ENCODE measurements around the gene RAPGEF1. TPM values are rescaled to one million over a fixed set of nuclear protein-coding genes. Genes with fewer than 3 reads are reported as not detected.

The RAPGEF1 gene
- total RNA-seq, 1 experiment from 2014 or later, result 6.1 TPM

- Histone ChIP-seq H4K20me1 (ENCODE audit: insufficient read depth, low read depth, low read length) (peaks cover 55% of the 10 kb centered on the region), H3K4me3 (ENCODE audit: low read length) (no peak overlapping the region), H3K4me1 (ENCODE audit: low read length) (0 out of 2 replicates have a peak, but pooled peaks cover 5% of the 10 kb centered on the region), H3K79me2 (ENCODE audit: low read length) (no peaks in the 10 kb centered on the region), H3K4me2 (ENCODE audit: low read depth, low read length, poor library complexity, severe bottlenecking) (no peak overlapping the region), H3K9ac (ENCODE audit: low read length) (no peak overlapping the region), H2AFZ (ENCODE audit: low read length) (no peak overlapping the region), H3K9me2 (replicated peaks; ENCODE audit: insufficient read depth, low read length) (no peaks in the 10 kb centered on the region), H3K9me3 (ENCODE audit: low read length) (no peaks in the 10 kb centered on the region), H3K27ac (ENCODE audit: low read length) (no peak overlapping the region), H3K36me3 (ENCODE audit: insufficient read depth, low read length) (no peaks in the 10 kb centered on the region), H3K27me3 (ENCODE audit: low read length) (no peaks in the 10 kb centered on the region)
- no peak for DNase-seq
Measured at GRCh38 chr9:131697908-131698617, 41.8 kb downstream of the RAPGEF1 start.

GRCh38 chr9:131697097-131697496, 42.8 kb downstream of the RAPGEF1 start:
- no peaks in the 10 kb centered on the region for H3K79me2 ChIP-seq (ENCODE audit: low read length)

GRCh38 chr9:131695836-131696460, 43.9 kb downstream of the RAPGEF1 start:
- no peak overlapping the region for H3K4me2 ChIP-seq (ENCODE audit: low read depth, low read length, poor library complexity, severe bottlenecking)
- 0 out of 2 replicates have a peak, but pooled peaks cover 5% of the 10 kb centered on the region for H3K4me1 ChIP-seq (ENCODE audit: low read length)
- H3K4me3 ChIP-seq (ENCODE audit: low read length), result no peak overlapping the region

More at GRCh38 chr9:131697097-131697496, 42.8 kb downstream of the RAPGEF1 start:
- Histone ChIP-seq H3K27me3 (ENCODE audit: low read length) (no peaks in the 10 kb centered on the region), H3K4me2 (ENCODE audit: low read depth, low read length, poor library complexity, severe bottlenecking) (no peak overlapping the region), H3K9ac (ENCODE audit: low read length) (no peak overlapping the region), H2AFZ (ENCODE audit: low read length) (no peak overlapping the region), H3K4me1 (ENCODE audit: low read length) (0 out of 2 replicates have a peak, but pooled peaks cover 5% of the 10 kb centered on the region), H3K9me3 (ENCODE audit: low read length) (no peaks in the 10 kb centered on the region), H3K4me3 (ENCODE audit: low read length) (no peak overlapping the region), H4K20me1 (ENCODE audit: insufficient read depth, low read depth, low read length) (peaks cover 58% of the 10 kb centered on the region), H3K27ac (ENCODE audit: low read length) (no peak overlapping the region), H3K36me3 (ENCODE audit: insufficient read depth, low read length) (no peaks in the 10 kb centered on the region), H3K9me2 (replicated peaks; ENCODE audit: insufficient read depth, low read length) (no peaks in the 10 kb centered on the region)
- DNase-seq, result no peak

GRCh38 chr9:131695366-131695765, 44.5 kb downstream of the RAPGEF1 start:
- H4K20me1 ChIP-seq (ENCODE audit: insufficient read depth, low read depth, low read length), result peaks cover 55% of the 10 kb centered on the region
- no peaks in the 10 kb centered on the region for H3K27me3 ChIP-seq (ENCODE audit: low read length)
- H3K9me3 ChIP-seq (ENCODE audit: low read length), result no peaks in the 10 kb centered on the region
- 0 out of 2 replicates have a peak, but pooled peaks cover 5% of the 10 kb centered on the region for H3K4me1 ChIP-seq (ENCODE audit: low read length)
- no peak overlapping the region for H3K4me2 ChIP-seq (ENCODE audit: low read depth, low read length, poor library complexity, severe bottlenecking)
- no peak overlapping the region for H2AFZ ChIP-seq (ENCODE audit: low read length)
- no peak overlapping the region for H3K9ac ChIP-seq (ENCODE audit: low read length)
- no peak for DNase-seq
- H3K27ac ChIP-seq (ENCODE audit: low read length), result no peak overlapping the region
- H3K9me2 ChIP-seq (replicated peaks; ENCODE audit: insufficient read depth, low read length), result no peaks in the 10 kb centered on the region
- H3K4me3 ChIP-seq (ENCODE audit: low read length), result no peak overlapping the region
- H3K79me2 ChIP-seq (ENCODE audit: low read length), result no peaks in the 10 kb centered on the region
- no peaks in the 10 kb centered on the region for H3K36me3 ChIP-seq (ENCODE audit: insufficient read depth, low read length)

More at GRCh38 chr9:131695836-131696460, 43.9 kb downstream of the RAPGEF1 start:
- H3K27ac ChIP-seq (ENCODE audit: low read length), result no peak overlapping the region
- no peaks in the 10 kb centered on the region for H3K79me2 ChIP-seq (ENCODE audit: low read length)
- H3K36me3 ChIP-seq (ENCODE audit: insufficient read depth, low read length), result no peaks in the 10 kb centered on the region
- no peaks in the 10 kb centered on the region for H3K27me3 ChIP-seq (ENCODE audit: low read length)
- no peaks in the 10 kb centered on the region for H3K9me2 ChIP-seq (replicated peaks; ENCODE audit: insufficient read depth, low read length)
- H2AFZ ChIP-seq (ENCODE audit: low read length), result no peak overlapping the region
- no peak overlapping the region for H3K9ac ChIP-seq (ENCODE audit: low read length)
- no peak for DNase-seq
- H3K9me3 ChIP-seq (ENCODE audit: low read length), result no peaks in the 10 kb centered on the region
- H4K20me1 ChIP-seq (ENCODE audit: insufficient read depth, low read depth, low read length), result peaks cover 55% of the 10 kb centered on the region

- no peaks in the 10 kb centered on the region for H3K9me3 ChIP-seq (ENCODE audit: low read length)
- H3K27me3 ChIP-seq (ENCODE audit: low read length), result no peaks in the 10 kb centered on the region
- no peak overlapping the region for H3K9ac ChIP-seq (ENCODE audit: low read length)
- H2AFZ ChIP-seq (ENCODE audit: low read length), result no peak overlapping the region
- DNase-seq, result no peak
- H3K4me1 ChIP-seq (ENCODE audit: low read length), result 0 out of 2 replicates have a peak, but pooled peaks cover 5% of the 10 kb centered on the region
- H3K4me3 ChIP-seq (ENCODE audit: low read length), result no peak overlapping the region
- H3K4me2 ChIP-seq (ENCODE audit: low read depth, low read length, poor library complexity, severe bottlenecking), result no peak overlapping the region
- H3K9me2 ChIP-seq (replicated peaks; ENCODE audit: insufficient read depth, low read length), result no peaks in the 10 kb centered on the region
- no peaks in the 10 kb centered on the region for H3K36me3 ChIP-seq (ENCODE audit: insufficient read depth, low read length)
- no peaks in the 10 kb centered on the region for H3K79me2 ChIP-seq (ENCODE audit: low read length)
- peaks cover 49% of the 10 kb centered on the region for H4K20me1 ChIP-seq (ENCODE audit: insufficient read depth, low read depth, low read length)
- no peak overlapping the region for H3K27ac ChIP-seq (ENCODE audit: low read length)
Measured at GRCh38 chr9:131693651-131694597, 46.0 kb downstream of the RAPGEF1 start.

- Histone ChIP-seq H4K20me1 (ENCODE audit: insufficient read depth, low read depth, low read length) (peaks cover 49% of the 10 kb centered on the region), H3K4me2 (ENCODE audit: low read depth, low read length, poor library complexity, severe bottlenecking) (no peak overlapping the region), H3K27ac (ENCODE audit: low read length) (no peak overlapping the region), H3K27me3 (ENCODE audit: low read length) (no peaks in the 10 kb centered on the region), H3K9me2 (replicated peaks; ENCODE audit: insufficient read depth, low read length) (no peaks in the 10 kb centered on the region), H3K4me3 (ENCODE audit: low read length) (no peak overlapping the region), H3K9ac (ENCODE audit: low read length) (no peak overlapping the region), H3K4me1 (ENCODE audit: low read length) (no peaks in the 10 kb centered on the region), H2AFZ (ENCODE audit: low read length) (no peak overlapping the region), H3K79me2 (ENCODE audit: low read length) (no peaks in the 10 kb centered on the region), H3K36me3 (ENCODE audit: insufficient read depth, low read length) (no peaks in the 10 kb centered on the region), H3K9me3 (ENCODE audit: low read length) (no peaks in the 10 kb centered on the region)
- DNase-seq, result no peak
Measured at GRCh38 chr9:131692612-131693562, 47.0 kb downstream of the RAPGEF1 start.

- Histone ChIP-seq H3K4me1 (ENCODE audit: low read length) (no peaks in the 10 kb centered on the region), H3K36me3 (ENCODE audit: insufficient read depth, low read length) (no peaks in the 10 kb centered on the region), H4K20me1 (ENCODE audit: insufficient read depth, low read depth, low read length) (peaks cover 48% of the 10 kb centered on the region), H3K9me3 (ENCODE audit: low read length) (no peaks in the 10 kb centered on the region), H2AFZ (ENCODE audit: low read length) (no peak overlapping the region), H3K79me2 (ENCODE audit: low read length) (no peaks in the 10 kb centered on the region), H3K4me3 (ENCODE audit: low read length) (no peak overlapping the region), H3K4me2 (ENCODE audit: low read depth, low read length, poor library complexity, severe bottlenecking) (no peak overlapping the region), H3K9ac (ENCODE audit: low read length) (no peak overlapping the region), H3K9me2 (replicated peaks; ENCODE audit: insufficient read depth, low read length) (no peaks in the 10 kb centered on the region), H3K27ac (ENCODE audit: low read length) (no peak overlapping the region), H3K27me3 (ENCODE audit: low read length) (no peaks in the 10 kb centered on the region)
- no peak for DNase-seq
Measured at GRCh38 chr9:131691969-131692611, 47.8 kb downstream of the RAPGEF1 start.
